Keratinocyte (primary cell): ENCODE measurements around the gene ANKAR. TPM values are rescaled to one million over a fixed set of nuclear protein-coding genes. Genes with fewer than 3 reads are reported as not detected.
A peak's percentile ranks its signal among the peaks of the same experiment; 100 is the strongest.

ENCODE experiments used
- DNase-seq: peaks from one replicate; pipeline ENCODE4 v3.0.0-alpha.2; 2011; ENCODE audit warnings: low read depth, missing footprints, low spot score
- FAIRE-seq: peaks from 2 replicates; lab custom pipeline; 2011; peaks lifted over from hg19 to GRCh38; lab: Jason Lieb, UNC
- H2AFZ ChIP-seq: 2 replicates; pipeline ENCODE4 v1.6.0; 2012; ENCODE audit warnings: low read length, control low read depth, inconsistent platforms; ENCODE audit not compliant: control insufficient read depth
- H3K27ac ChIP-seq: 2 replicates; pipeline ENCODE4 v1.5.1; 2011; ENCODE audit warnings: low read length; ENCODE audit not compliant: control insufficient read depth, insufficient read depth
- H3K27me3 ChIP-seq: 3 replicates; pipeline ENCODE4 v1.6.0; 2011; ENCODE audit warnings: low read length; ENCODE audit not compliant: control insufficient read depth, insufficient read depth; ENCODE audit errors: extremely low read depth
- H3K36me3 ChIP-seq, 2 experiments: 2 replicates in 1 of 2; 3 replicates in 1 of 2; pipeline ENCODE4 v1.5.1; 2011; ENCODE audit warnings: low read length in 2 of 2, mild to moderate bottlenecking in 1 of 2; ENCODE audit not compliant: control insufficient read depth in 2 of 2, insufficient read depth in 2 of 2; ENCODE audit errors: extremely low read depth in 1 of 2
- H3K4me1 ChIP-seq: 3 replicates; pipeline ENCODE4 v1.5.1; 2011; ENCODE audit warnings: low read length; ENCODE audit not compliant: control insufficient read depth, insufficient read depth; ENCODE audit errors: extremely low read depth
- H3K4me2 ChIP-seq: 3 replicates; pipeline ENCODE4 v1.6.0; 2011; ENCODE audit warnings: low read depth, low read length; ENCODE audit not compliant: control insufficient read depth, insufficient read depth; ENCODE audit errors: extremely low read depth
- H3K4me3 ChIP-seq, 3 experiments: fragments of 200-600 bp in 1 of 3; sonication (generic) in 1 of 3; 2 replicates in 2 of 3; 3 replicates in 1 of 3; pipeline ENCODE4 v1.5.1; 2011 to 2016; ENCODE audit warnings: low read length in 3 of 3, mild to moderate bottlenecking in 3 of 3, control low read depth in 2 of 3, inconsistent platforms in 1 of 3, low read depth in 1 of 3, mixed read lengths in 1 of 3, mixed run types in 1 of 3, moderate library complexity in 1 of 3; ENCODE audit not compliant: control insufficient read depth in 2 of 3, insufficient read depth in 2 of 3; ENCODE audit errors: extremely low read depth in 1 of 3
- H3K79me2 ChIP-seq: 2 replicates; pipeline ENCODE4 v1.6.0; 2012; ENCODE audit warnings: low read length; ENCODE audit not compliant: control insufficient read depth, insufficient read depth
- H3K9ac ChIP-seq: 3 replicates; pipeline ENCODE4 v1.6.0; 2011; ENCODE audit warnings: low read length; ENCODE audit not compliant: control insufficient read depth, insufficient read depth; ENCODE audit errors: extremely low read depth
- H3K9me1 ChIP-seq: 3 replicates; pipeline ENCODE4 v1.6.0; 2011; ENCODE audit warnings: low read length; ENCODE audit not compliant: control insufficient read depth, insufficient read depth; ENCODE audit errors: extremely low read depth
- H3K9me3 ChIP-seq: 2 replicates; pipeline ENCODE4 v1.5.1; 2012; ENCODE audit warnings: low read depth, low read length; ENCODE audit not compliant: control insufficient read depth
- H4K20me1 ChIP-seq: 3 replicates; pipeline ENCODE4 v1.6.0; 2011; ENCODE audit warnings: low read length; ENCODE audit not compliant: control insufficient read depth, insufficient read depth; ENCODE audit errors: extremely low read depth
- EZH2 ChIP-seq: IDR thresholded peaks from one replicate; pipeline ENCODE4 v1.6.1; 2012; ENCODE audit warnings: inconsistent platforms, mild to moderate bottlenecking, low read length, moderate library complexity
- dilution Hi-C: fragments of 300-500 bp; cut with MboI; formaldehyde crosslinking; loops from one replicate; pipeline ENCODE4 v1.7.0; 2020; ENCODE audit warnings: low sequenced_read_pairs; ENCODE audit not compliant: extremely low pct_ligation_motif_present
- polyA plus RNA-seq, 5 experiments: library from polyadenylated mRNA; depleted of rRNA in 3 of 5; stranded (reverse) in 3 of 5; stranded (forward) in 1 of 5; unstranded in 1 of 5; fragments of >200 nt; gene quantifications; 1 replicate in 1 of 5; 2 replicates in 3 of 5; 3 replicates in 1 of 5; pipeline versions ENCODE4 v1.2.1 to v1.2.3, GENCODE V29; 2011 to 2012; ENCODE audit warnings: missing spikeins in 2 of 5, low read depth in 1 of 5, low replicate concordance in 1 of 5
- TF ChIP-seq, protein P1 (sequence below), 3 experiments: IDR thresholded peaks in 1 of 3; conservative IDR thresholded peaks in 1 of 3; optimal IDR thresholded peaks in 1 of 3; 2 replicates in 2 of 3; 3 replicates in 1 of 3; pipeline versions ENCODE3 to v1.5.1; 2011; ENCODE audit warnings: low read length in 3 of 3, mild to moderate bottlenecking in 3 of 3, moderate library complexity in 2 of 3, control low read depth in 1 of 3, inconsistent platforms in 1 of 3; ENCODE audit not compliant: insufficient read depth in 2 of 3; ENCODE audit errors: extremely low read depth in 1 of 3

The ANKAR gene
- polyA plus RNA-seq, 1 donor (not counting 4 experiments of a cell fraction or from before 2014, with no cell fraction given): 1.6 TPM

DNA sequence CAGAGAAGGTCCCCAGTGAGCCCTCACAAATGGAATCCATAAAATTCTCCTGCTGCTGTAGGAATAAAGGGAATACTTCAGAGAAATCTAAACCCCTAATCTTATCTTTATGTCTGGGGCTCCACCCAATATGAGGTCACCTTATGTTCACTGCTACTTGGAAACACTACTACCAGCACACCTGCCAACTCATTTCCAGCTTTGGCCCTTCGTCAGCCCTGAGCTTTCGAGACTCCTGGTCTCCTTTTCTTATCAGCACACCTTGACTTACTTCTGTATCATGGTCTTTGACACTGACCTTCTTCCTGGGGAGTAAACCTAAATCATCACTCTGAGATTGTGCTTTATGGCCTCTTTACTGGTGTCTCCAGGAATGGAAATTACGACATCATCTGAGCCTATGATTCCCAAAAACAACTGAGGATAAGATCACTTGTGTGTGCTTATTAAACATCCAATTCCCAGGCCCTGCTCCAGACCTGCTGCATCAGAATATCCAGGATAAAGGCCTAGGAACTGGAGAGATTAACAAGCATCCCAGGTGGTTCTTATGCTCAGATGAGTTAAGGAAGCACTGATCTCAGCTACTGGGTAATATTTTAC, 35.4 kb upstream of the ANKAR start:
- TF ChIP-seq, protein P1, sequence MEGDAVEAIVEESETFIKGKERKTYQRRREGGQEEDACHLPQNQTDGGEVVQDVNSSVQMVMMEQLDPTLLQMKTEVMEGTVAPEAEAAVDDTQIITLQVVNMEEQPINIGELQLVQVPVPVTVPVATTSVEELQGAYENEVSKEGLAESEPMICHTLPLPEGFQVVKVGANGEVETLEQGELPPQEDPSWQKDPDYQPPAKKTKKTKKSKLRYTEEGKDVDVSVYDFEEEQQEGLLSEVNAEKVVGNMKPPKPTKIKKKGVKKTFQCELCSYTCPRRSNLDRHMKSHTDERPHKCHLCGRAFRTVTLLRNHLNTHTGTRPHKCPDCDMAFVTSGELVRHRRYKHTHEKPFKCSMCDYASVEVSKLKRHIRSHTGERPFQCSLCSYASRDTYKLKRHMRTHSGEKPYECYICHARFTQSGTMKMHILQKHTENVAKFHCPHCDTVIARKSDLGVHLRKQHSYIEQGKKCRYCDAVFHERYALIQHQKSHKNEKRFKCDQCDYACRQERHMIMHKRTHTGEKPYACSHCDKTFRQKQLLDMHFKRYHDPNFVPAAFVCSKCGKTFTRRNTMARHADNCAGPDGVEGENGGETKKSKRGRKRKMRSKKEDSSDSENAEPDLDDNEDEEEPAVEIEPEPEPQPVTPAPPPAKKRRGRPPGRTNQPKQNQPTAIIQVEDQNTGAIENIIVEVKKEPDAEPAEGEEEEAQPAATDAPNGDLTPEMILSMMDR (optimal IDR thresholded peaks at IDR 0.05 in 1 of 3, IDR thresholded peaks at IDR 0.05 in 1 of 3, conservative IDR thresholded peaks at IDR 0.05 in 1 of 3; ENCODE audit: extremely low read depth in 1 of 3, insufficient read depth in 2 of 3, low read length in 3 of 3): no peak
- TF ChIP-seq EZH2: no peak

GRCh38 chr2:189641002-189641401, 33.5 kb upstream of the ANKAR start:
- Histone ChIP-seq H3K27ac (no peak overlapping the region), H3K27me3 (no peaks in the 10 kb centered on the region), H3K4me3 (no peak overlapping the region), H3K9me3 (no peaks in the 10 kb centered on the region), H3K9me1 (no peaks in the 10 kb centered on the region), H3K9ac (no peak overlapping the region), H3K4me2 (no peak overlapping the region), H3K36me3 (no peaks in the 10 kb centered on the region), H4K20me1 (no peaks in the 10 kb centered on the region), H2AFZ (no peak overlapping the region), H3K4me1 (no peaks in the 10 kb centered on the region), H3K79me2 (no peaks in the 10 kb centered on the region)
- FAIRE-seq (no peak), DNase-seq (no peak)
- TF ChIP-seq, protein P1 (optimal IDR thresholded peaks at IDR 0.05 in 1 of 3, IDR thresholded peaks at IDR 0.05 in 1 of 3, conservative IDR thresholded peaks at IDR 0.05 in 1 of 3; ENCODE audit: extremely low read depth in 1 of 3, insufficient read depth in 2 of 3, low read length in 3 of 3): no peak
- no peak for TF ChIP-seq EZH2
- dilution Hi-C loops: loop anchor here (25.0 kb wide), 1 partner anchor 179 kb away; no protein-coding TSS in a partner anchor

More for the DNA sequence above, 35.4 kb upstream of the ANKAR start:
- Histone ChIP-seq H3K27me3 (no peaks in the 10 kb centered on the region), H3K9ac (no peak overlapping the region), H4K20me1 (no peaks in the 10 kb centered on the region), H2AFZ (no peak overlapping the region), H3K4me1 (no peaks in the 10 kb centered on the region), H3K9me1 (no peaks in the 10 kb centered on the region), H3K27ac (no peak overlapping the region), H3K9me3 (no peaks in the 10 kb centered on the region), H3K4me3 (no peak overlapping the region), H3K36me3 (no peaks in the 10 kb centered on the region), H3K79me2 (no peaks in the 10 kb centered on the region), H3K4me2 (no peak overlapping the region)
- FAIRE-seq (peak; percentile 52), DNase-seq (no peak)
- dilution Hi-C loops: loop anchor here (25.0 kb wide), 1 partner anchor 177 kb away; no protein-coding TSS in a partner anchor
